Left lung (tissue), 10 donors: ENCODE results near the gene GARRE1. TPM values are rescaled to one million over a fixed set of nuclear protein-coding genes. Genes with fewer than 3 reads are reported as not detected.

ENCODE experiments used
- ATAC-seq: fragments of 200-7000 bp; cut with Tn5 transposase; one replicate; pipeline ENCODE4 v1.9.1; 2020; ENCODE audit warnings: moderate library complexity
- DNase-seq, 4 donors: peaks; one replicate each; pipeline ENCODE4 v3.0.0-alpha.2; 2013 to 2020
- H3K27ac ChIP-seq, 2 donors: fragments of 200-600 bp; sonication (generic) in 1 of 2; one replicate each; pipeline versions ENCODE4 v1.5.0 to v1.8.0; 2020 to 2021
- H3K27me3 ChIP-seq, 2 donors: fragments of 200-600 bp; sonication (generic) in 1 of 2; one replicate each; pipeline versions ENCODE4 v1.5.0 to v1.8.0; 2020 to 2021
- H3K36me3 ChIP-seq, 2 donors: fragments of 200-600 bp; sonication (generic) in 1 of 2; one replicate each; pipeline versions ENCODE4 v1.5.0 to v1.8.0; 2020 to 2021
- H3K4me1 ChIP-seq, 2 donors: fragments of 200-600 bp; one replicate each; pipeline ENCODE4 v1.8.0; 2021
- H3K4me3 ChIP-seq, 2 donors: fragments of 200-600 bp; sonication (generic) in 1 of 2; one replicate each; pipeline versions ENCODE4 v1.5.0 to v1.8.0; 2020 to 2021; ENCODE audit warnings: mild to moderate bottlenecking in 1 of 2
- H3K9me3 ChIP-seq, 2 donors: fragments of 200-600 bp; sonication (generic) in 1 of 2; one replicate each; pipeline versions ENCODE4 v1.5.0 to v1.8.0; 2020 to 2021
- CTCF ChIP-seq, 2 donors: fragments of 200-600 bp; sonication (generic) in 1 of 2; IDR thresholded peaks; one replicate each; pipeline versions ENCODE4 v1.5.0 to v1.8.0; 2021; ENCODE audit warnings: antibody characterized with exemption in 2 of 2
- intact Hi-C, 2 donors: fragments of 100-400 bp; cut with DNase I; formaldehyde crosslinking; loops; one replicate each; pipeline versions ENCODE4 v1.11.2 to v1.14.2; 2022
- polyA plus RNA-seq, 6 donors: library from polyadenylated mRNA; unstranded; fragments of 120-200 nt; gene quantifications; one replicate each; pipeline ENCODE4 v1.2.1, GENCODE V29; 2013; ENCODE audit not compliant: insufficient read length in 6 of 6
- total RNA-seq, 2 donors: library from RNA; stranded (reverse); fragmentation: NEBNext Ultra II Directional; extraction: Animal tissue kit (Norgen Biotek cat#: 25700); gene quantifications; one replicate each; pipeline ENCODE4 v1.2.1, GENCODE V29; 2021
- donor health status: DM: no; HTN: yes; CAD: no.
- donor health status: DM: no; HTN: no; CAD: no.

GARRE1 gene
- total and polyA plus RNA-seq, 8 donors: 26.2 to 45.2 (median 36.4) TPM

DNA sequence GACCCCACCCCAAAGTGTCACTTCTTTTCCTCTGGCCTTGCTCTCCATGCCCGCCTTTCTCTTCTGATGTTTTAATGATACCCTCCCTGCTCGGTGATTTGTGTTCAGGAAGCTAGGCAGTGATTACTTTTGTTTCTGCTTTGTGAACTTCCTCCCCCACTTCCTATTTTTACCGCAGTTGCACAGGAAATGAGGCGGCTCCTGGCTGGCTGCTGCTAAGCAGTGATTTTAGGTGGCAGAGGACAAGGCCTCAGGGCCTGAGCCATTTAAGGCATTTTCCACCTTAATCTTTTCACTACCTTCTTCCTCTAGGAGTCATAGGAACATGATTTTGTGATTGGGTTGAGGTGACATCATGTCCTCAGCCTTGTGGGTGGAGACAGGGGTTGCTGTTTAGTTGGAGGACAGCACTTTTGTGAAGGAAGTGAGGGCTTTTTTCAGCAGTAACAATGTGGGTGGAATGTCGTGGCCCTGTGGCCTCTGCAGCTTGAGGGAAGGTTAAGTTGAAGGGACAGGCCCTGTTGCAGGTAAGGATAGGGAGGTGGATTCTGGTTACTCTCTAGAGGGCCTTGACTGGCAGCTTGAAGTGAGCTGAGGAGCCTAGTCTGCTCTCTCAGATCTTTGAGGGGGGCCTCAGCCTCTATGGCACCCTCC is 15.7 kb downstream of the GARRE1 start:
- H3K36me3 ChIP-seq: no peaks in the 10 kb centered on the region
- H3K27ac ChIP-seq: peak overlapping the region; percentile 79 to 86
- intact Hi-C loops: loop anchor here in 1 of 2 donors (10.0 kb wide), 1 partner anchor 65 kb away; no protein-coding TSS in a partner anchor
- ATAC-seq (peak; percentile 73), DNase-seq (peak in 3 of 4 donors; percentile 28 to 62 (median 57))
- H3K9me3 ChIP-seq: no peaks in the 10 kb centered on the region
- TF ChIP-seq CTCF (IDR thresholded peaks at IDR 0.05): no peak
- H3K4me1 ChIP-seq: peaks cover 21 to 53% of the 10 kb centered on the region in 2 donors
- H3K4me3 ChIP-seq: no peak overlapping the region
- no peaks in the 10 kb centered on the region for H3K27me3 ChIP-seq

DNA sequence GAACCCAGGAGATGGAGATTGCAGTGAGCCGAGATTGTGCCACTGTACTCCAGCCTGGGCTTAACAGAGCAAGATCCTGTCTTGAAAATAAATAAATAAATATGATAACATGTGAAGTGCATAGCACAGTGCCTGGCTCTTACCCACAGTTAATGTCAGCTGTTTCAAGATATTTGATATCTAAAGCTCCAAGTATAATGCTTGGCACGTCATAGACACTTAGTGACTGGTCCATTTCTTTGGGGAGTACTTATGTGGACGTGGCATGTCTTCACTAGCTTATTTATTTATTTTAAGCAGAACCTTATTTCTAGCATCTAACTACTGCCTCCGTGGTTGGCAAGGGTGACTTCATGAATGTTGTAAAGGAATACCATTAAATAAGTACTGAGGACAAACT is 18.8 kb downstream of the GARRE1 start:
- no peak for ATAC-seq
- peak overlapping the region in 1 of 2 donors; percentile 86 for H3K27ac ChIP-seq
- TF ChIP-seq CTCF (IDR thresholded peaks at IDR 0.05): no peak
- no peaks in the 10 kb centered on the region for H3K36me3 ChIP-seq
- no peak overlapping the region for H3K4me3 ChIP-seq
- intact Hi-C loops: loop anchor here in 1 of 2 donors (10.0 kb wide), 1 partner anchor 62 kb away; no protein-coding TSS in a partner anchor
- no peak for DNase-seq
- H3K4me1 ChIP-seq: peaks cover 21 to 47% of the 10 kb centered on the region in 2 donors
- H3K9me3 ChIP-seq: no peaks in the 10 kb centered on the region
- no peaks in the 10 kb centered on the region for H3K27me3 ChIP-seq

DNA sequence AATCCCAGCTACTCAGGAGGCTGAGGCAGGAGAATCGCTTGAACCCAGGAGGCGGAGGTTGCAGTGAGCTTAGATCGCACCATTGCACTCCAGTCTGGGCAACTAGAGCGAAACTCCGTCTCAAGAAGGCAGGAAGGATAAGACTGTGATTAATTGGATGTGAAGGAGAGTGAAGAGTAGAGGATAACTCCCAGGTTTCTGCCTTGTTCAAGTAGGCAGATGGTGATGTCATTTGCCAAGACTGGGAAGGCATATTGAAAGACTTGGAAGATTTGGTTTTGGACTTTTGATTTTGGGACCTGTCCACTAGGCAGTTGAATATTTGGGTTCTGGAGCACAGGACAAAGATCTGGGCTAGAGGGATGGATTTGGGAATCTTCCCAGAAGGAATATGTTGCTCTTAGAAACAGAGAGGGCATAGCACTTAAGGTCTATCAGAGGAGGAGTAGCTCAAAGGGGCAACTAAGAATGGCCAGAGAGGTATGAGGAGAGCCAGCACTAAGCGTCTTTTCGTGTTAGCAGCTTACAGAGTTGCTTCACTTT is 20.0 kb downstream of the GARRE1 start:
- no peak for TF ChIP-seq CTCF (IDR thresholded peaks at IDR 0.05)
- intact Hi-C loops: loop anchor here in 1 of 2 donors (10.0 kb wide), 1 partner anchor 60 kb away; no protein-coding TSS in a partner anchor
- H3K27me3 ChIP-seq: no peaks in the 10 kb centered on the region
- H3K27ac ChIP-seq: peak overlapping the region; percentile 37 to 51
- H3K36me3 ChIP-seq: no peaks in the 10 kb centered on the region
- H3K9me3 ChIP-seq: no peaks in the 10 kb centered on the region
- DNase-seq (no peak), ATAC-seq (peak; percentile 32)
- peaks cover 14 to 34% of the 10 kb centered on the region in 2 donors for H3K4me1 ChIP-seq
- no peak overlapping the region for H3K4me3 ChIP-seq

DNA sequence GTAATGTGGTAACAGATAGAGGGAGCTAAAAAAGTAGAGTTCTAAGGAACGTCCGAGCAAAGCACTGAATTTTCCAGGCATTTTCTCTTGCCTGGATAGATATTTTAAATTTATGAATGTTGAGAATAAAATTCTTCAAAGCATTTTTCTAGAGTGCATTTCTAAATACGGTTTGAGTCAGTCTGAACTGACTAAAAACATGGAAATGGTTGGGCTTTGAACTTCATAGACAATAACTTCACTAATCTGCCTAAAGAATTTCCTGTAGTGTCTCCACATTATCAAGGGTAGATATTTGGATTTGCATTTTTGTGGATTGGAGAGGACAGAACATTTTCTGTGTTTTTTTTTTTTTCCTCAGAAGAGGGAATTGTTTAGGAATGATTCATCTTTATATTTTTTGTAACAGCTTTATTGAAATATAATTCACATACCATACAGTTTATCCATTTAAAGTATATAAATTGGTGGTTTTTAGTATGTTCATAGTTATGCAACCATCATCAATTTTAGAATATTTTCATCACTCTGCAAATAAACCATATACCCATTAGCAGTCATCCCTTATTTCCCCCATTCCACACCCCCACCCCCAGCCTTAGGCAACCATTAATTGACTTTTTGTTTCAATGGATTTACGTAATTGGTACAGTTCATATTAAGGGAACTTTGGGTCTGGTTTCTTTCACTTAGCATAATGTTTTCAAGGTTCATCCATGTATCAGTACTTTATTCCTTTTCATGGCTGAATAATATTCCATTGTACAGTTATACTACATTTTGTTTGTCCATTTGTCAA is 20.7 kb downstream of the GARRE1 start:
- intact Hi-C loops: loop anchor here in 1 of 2 donors (10.0 kb wide), 1 partner anchor 60 kb away; no protein-coding TSS in a partner anchor
- Histone ChIP-seq H3K27me3 (no peaks in the 10 kb centered on the region), H3K4me3 (no peak overlapping the region), H3K9me3 (no peaks in the 10 kb centered on the region), H3K36me3 (no peaks in the 10 kb centered on the region), H3K27ac (peak overlapping the region; percentile 37 to 51), H3K4me1 (peaks cover 8 to 28% of the 10 kb centered on the region in 2 donors)
- no peak for TF ChIP-seq CTCF (IDR thresholded peaks at IDR 0.05)
- DNase-seq (no peak), ATAC-seq (peak; percentile 40)
